Astrocyte of the hippocampus (primary cell): ENCODE data around the gene FOXK2.

Experiments used
- DNase-seq: peaks from one replicate; pipeline ENCODE4 v3.0.0; 2011; ENCODE audit warnings: low read depth, low spot score

The FOXK2 gene

DNA sequence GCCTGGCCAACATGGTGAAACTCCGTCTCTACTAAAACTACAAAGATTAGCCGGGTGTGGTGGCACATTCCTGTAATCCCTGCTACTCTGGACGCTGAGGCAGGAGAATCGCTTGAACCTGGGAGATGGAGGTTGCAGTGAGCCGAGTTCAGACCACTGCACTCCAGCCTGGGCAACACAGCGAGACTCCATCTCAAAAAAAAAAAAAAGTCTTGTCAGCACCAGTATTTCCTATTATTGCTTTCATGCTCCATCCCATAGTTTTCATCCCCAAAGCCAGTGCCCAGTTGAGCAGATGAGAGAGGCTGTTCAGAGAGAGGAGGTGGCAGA is 70.3 kb downstream of the FOXK2 start:
- no peak for DNase-seq

GRCh38 chr17:82590216-82590615 is 70.7 kb downstream of the FOXK2 start:
- DNase-seq, result no peak

- DNase-seq, result no peak
These were observed 71.5 kb downstream of the FOXK2 start for GRCh38 chr17:82590881-82591539.

DNA sequence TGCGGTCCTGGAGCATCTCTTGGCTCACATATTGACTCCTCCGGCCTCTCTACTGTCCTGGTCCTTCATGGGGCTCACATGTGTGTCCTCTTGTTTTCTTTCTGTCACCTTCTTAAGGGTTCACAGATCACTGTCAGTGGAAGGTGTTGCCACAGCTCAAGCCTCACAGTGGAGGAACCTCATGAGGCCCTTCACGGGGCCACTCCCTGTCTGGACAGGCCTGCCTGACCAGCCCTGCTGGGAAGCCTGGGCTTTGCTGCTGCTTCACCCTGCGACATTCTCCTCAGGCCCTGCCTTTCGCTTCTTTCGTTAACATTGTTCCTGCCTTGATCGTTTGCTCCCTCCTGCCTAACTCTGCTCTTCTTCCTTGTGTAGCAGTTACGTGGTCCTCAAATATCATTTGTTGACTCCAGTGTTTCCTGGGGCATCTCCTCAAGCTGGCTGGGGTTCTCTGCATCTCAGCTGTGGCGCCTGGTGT is 72.8 kb downstream of the FOXK2 start:
- no peak for DNase-seq

- peak; percentile 91 for DNase-seq
These were observed 73.4 kb downstream of the FOXK2 start for GRCh38 chr17:82592767-82593589.

DNA sequence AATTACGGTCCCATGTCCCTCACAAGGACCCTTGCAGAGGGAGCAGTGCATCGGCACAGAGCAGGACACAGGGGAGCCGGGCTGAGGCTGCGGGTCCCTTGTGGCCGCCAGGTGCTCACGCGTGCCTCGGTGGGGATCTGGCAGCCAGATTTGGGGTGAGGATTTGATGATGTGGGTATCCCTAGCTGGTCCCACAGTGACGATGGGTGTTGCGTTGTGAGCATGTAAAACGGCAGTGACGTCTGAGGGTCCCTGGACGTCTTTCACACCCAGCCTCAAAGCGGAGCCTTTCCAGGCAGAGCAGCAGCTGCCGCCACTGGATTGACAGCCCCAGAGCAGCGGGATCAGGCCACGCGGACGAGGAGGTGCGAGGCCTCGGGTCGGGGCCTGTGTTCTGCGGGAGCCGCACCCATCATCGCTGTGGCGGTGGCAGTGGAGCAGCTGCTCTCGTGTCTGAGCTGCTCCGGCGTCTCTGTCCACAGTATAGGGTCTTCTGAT is 74.1 kb downstream of the FOXK2 start:
- DNase-seq, result no peak

- DNase-seq, result no peak
These were observed 75.0 kb downstream of the FOXK2 start for GRCh38 chr17:82594571-82594970.

DNA sequence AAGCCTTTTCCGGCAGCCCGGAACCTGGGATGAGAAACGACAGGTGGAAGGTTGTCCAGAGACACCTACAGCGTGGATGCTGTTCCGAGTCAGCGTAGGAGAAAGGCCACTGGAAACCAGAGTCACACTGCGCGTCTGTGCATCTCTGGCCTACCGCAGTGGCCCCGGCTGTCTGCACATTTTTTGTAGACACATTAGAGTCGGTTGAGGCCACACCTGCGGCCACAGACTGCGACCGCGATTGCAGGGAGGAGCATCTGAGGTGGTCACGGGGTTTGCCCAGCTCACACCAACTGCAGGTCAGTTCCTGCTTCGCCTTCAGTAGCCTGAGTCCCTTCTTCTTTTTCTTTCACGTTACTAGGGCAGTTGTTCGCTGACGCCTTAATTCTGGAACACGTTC is 76.4 kb downstream of the FOXK2 start:
- DNase-seq, result no peak

DNA sequence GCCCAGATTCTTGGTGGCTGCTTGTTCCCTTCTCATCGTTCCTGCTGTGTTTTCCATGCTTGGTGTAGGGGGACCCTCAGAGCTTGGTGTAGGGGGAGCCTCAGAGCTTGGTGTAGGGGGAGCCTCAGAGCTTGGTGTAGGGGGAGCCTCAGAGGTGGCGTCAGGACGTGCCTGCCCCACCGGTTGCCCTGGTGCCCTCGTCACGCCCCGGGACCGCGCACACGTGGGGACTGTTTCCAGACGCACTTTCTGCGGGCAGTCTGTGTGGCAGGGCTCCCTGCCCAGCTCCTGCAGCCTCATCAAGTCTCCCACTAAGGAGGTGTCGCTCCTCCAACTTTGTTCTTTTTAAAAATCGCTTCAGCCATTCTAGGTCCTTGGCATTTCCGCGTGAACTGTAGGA is 76.8 kb downstream of the FOXK2 start:
- DNase-seq, result no peak

GRCh38 chr17:82596837-82597672 is 77.5 kb downstream of the FOXK2 start:
- no peak for DNase-seq

- peak; percentile 56 for DNase-seq
These were observed 79.0 kb downstream of the FOXK2 start for GRCh38 chr17:82598256-82599119.

- DNase-seq, result no peak
These were observed 80.4 kb downstream of the FOXK2 start for GRCh38 chr17:82599674-82600661.

DNA sequence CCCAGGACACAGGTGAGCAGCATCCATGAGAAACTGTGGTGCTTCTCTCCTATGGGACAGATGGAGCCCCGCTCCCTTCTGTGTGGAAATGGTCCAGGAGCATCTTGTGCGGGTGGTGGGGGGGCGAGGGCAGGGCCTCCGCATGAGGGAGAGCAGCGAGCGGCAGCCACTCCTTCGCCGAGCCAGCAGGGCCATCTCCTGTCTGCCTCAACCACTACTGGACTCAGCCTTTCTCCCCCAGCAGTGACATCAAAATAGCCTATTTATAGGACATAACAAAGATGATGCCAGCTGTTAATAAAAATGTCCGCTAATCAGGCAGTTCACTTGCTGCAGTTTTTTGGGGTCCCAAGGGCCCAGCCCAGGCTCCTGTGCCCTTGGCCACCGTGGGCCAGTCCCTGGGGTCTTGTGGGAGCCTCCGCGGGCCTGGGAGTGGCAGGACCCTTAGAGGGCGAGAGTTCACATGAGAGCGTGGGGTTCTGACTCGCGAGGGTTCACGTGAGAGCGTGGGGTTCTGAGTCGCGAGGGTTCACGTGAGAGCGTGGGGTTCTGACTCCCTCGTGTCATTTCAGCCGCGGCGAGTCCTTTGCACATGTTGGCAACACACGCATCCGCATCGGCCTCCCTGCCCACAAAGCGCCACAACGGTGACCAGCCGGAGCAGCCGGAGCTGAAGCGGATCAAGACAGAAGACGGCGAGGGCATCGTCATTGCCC is 81.4 kb downstream of the FOXK2 start:
- no peak for DNase-seq

DNA sequence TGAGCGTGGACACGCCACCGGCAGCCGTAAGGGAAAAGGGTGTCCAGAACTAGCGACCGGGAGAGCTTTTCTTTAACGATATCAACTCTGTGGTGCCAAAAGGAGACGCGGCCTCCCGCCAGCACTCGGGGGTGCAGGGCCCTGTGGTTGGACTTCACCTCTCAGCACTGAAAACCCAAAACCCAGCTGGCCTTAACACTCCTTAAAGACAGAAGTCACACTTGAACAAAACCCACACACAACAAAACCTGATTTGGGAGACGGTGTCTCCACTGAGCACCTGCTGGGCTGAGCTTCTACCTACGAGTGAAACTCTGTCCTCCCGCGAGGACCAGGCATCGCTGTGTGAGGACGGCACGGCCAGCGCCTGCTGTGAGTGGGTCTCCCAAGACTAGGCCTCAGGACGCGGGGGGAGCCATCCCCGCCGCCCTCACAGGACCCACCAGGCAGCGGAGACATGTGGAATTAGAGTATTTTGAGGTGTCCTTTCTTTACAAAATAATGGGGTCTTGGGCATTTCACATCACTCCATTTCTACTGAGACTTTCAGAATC is 82.0 kb downstream of the FOXK2 start:
- no peak for DNase-seq

DNA sequence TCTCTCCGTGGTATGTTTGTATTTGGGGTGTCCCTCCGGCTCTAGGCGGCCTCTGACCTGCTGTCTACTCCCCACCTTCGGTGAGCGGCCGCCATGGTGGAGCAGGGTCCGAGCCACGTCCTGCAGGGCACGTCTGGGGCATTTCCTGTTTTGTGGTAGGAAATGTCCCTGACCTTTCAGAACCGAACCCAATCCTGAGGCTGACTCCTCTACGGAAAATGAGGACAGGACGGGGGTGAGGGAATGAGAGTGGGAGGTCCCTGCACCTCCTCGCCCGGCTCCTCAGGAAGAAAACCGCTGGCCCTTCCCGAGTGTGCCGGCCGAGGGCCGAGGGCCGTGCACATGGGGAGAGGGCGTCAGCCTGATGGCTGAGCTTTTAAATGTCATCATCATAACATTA is 83.0 kb downstream of the FOXK2 start:
- no peak for DNase-seq

DNA sequence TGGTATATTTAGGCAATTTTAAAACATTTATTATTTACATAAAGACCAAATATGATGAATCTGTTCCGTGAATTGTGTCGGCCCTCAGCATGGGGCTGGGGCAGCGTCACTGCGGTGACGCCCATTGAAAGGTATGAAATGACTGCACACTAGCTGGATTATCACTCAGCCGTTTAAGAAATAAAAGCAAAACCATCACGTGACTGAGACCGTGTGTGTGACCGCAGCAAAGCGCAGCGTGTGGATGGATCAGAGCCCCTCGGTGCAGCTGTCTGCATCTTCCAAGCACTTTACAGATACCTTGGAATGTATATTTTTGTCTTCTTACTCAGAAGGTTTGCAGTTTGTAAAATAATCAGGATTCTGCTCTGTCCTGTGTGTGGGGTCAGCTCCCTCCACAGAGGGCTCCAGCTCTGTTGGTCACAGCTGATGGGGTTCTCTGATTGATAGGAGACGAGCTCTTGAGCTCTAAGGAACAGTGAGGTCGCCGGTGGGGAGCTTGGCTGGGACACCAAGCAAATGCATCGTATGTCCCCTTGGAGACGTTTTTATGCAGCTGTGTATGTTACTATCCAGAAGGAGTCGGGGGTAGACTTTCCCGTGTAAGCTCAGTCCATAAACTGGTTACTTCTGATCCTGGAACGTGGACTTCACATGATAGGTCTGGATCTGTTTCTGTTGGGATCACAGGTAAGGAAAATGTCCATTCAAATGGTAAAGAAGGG is 83.6 kb downstream of the FOXK2 start:
- peak; percentile 66 for DNase-seq

DNA sequence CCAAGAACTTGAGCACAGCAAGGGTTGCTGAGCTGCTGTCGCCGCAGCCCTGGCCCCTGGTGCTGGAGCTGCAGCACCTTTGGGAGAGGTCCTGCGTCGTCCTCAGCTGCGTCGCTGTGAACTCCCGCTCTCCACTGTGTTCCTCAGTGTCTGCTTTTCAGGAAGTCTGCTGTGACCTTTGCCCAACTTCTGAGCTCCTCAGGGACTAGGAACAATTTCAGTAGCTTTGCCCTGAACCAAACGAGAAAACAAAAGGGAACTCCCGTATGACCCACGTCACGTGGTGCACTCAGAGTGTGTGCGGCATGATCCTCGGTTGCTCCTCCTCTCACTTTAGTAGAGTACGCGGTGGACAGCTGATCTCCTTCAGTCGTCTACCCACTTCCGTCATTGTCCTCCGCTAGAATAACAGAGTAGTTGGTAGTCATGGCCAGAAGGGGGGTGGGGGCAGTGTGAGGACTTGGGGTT is 84.5 kb downstream of the FOXK2 start:
- no peak for DNase-seq

DNA sequence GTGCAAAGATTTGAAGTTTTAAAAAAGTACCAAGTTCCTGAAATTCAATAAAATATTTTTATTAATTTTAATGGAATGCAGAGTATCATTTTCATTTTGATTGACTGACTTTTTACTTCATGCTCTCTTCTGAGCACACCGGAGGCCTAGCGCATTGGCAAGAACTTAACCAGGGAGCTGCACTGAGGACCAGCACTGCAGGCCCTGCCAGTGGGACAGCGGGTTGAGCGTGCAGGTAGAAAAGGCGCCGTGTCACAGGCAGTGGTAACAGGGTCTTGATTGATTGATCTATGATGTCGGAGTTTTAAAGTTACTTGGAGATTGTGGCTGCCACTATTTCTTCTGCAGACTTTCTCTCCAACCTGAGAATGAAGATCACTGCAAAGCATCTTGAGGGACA is 85.0 kb downstream of the FOXK2 start:
- no peak for DNase-seq
